Measurements from ENCODE around the gene C1QTNF8. TPM values are rescaled to one million over a fixed set of nuclear protein-coding genes. Genes with fewer than 3 reads are reported as not detected.

Gene C1QTNF8
- total and polyA plus RNA-seq, 2 of the 13 experiments (the other 11 are each of a cell fraction or from before 2014, with no cell fraction given): 0.09 TPM; not detected in 1

- TF ChIP-seq ZBTB2 (CRISPR knock-in tag; IDR thresholded peaks at IDR 0.05; ENCODE audit: low read depth): peak; percentile 65; the same call in 1 of the 2 replicates
- TF ChIP-seq NONO (IDR thresholded peaks at IDR 0.05): no peak
- TF ChIP-seq NONO (CRISPR knock-in tag; conservative IDR thresholded peaks at IDR 0.05): no peak
- TF ChIP-seq U2AF2 (IDR thresholded peaks at IDR 0.05; ENCODE audit: low read depth, low read length): no peak
- TF ChIP-seq ZZZ3 (CRISPR knock-in tag; IDR thresholded peaks at IDR 0.05; ENCODE audit: borderline replicate concordance): 0 out of 2 replicates have a peak, but pooled peaks have one; percentile 68
- peak; percentile 98 for TF ChIP-seq SAP130 (CRISPR knock-in tag; IDR thresholded peaks at IDR 0.05; ENCODE audit: low read depth)
- peak; percentile 89; the same call in 1 of the 2 replicates for TF ChIP-seq BATF2 (CRISPR knock-in tag; IDR thresholded peaks at IDR 0.05)
- TF ChIP-seq ZBTB49 (CRISPR knock-in tag; IDR thresholded peaks at IDR 0.05; ENCODE audit: borderline replicate concordance): peak; percentile 13; the same call in 1 of the 2 replicates
- peak; percentile 76; the same call in 1 of the 2 replicates for TF ChIP-seq ZSCAN9 (CRISPR knock-in tag; IDR thresholded peaks at IDR 0.05; ENCODE audit: borderline replicate concordance)
- peak; percentile 64 for TF ChIP-seq NFYC (CRISPR knock-in tag; IDR thresholded peaks at IDR 0.05)
- no peak for TF ChIP-seq ZNF180 (CRISPR knock-in tag; IDR thresholded peaks at IDR 0.05; ENCODE audit: borderline replicate concordance, low read depth)
- peak; percentile 95 for TF ChIP-seq ZSCAN21 (CRISPR knock-in tag; IDR thresholded peaks at IDR 0.05; ENCODE audit: borderline replicate concordance)
- TF ChIP-seq ZBTB44 (CRISPR knock-in tag; IDR thresholded peaks at IDR 0.05): peak; percentile 75; the same call in 1 of the 2 replicates
- TF ChIP-seq DDIT3 (CRISPR knock-in tag; IDR thresholded peaks at IDR 0.05): no peak
- TF ChIP-seq TBX3 (IDR thresholded peaks at IDR 0.05; ENCODE audit: borderline replicate concordance): peak; percentile 56; the same call in 1 of the 2 replicates
- peak; percentile 63; the same call in 1 of the 2 replicates for TF ChIP-seq ZNF841 (CRISPR knock-in tag; IDR thresholded peaks at IDR 0.05; ENCODE audit: borderline replicate concordance)
- peak; percentile 94 for TF ChIP-seq HNF4A (CRISPR knock-in tag; IDR thresholded peaks at IDR 0.05)
- peak; percentile 93 for TF ChIP-seq NR0B2 (CRISPR knock-in tag; IDR thresholded peaks at IDR 0.05)
- peak; percentile 91 for TF ChIP-seq SP5 (CRISPR knock-in tag; IDR thresholded peaks at IDR 0.05; ENCODE audit: borderline replicate concordance, low read depth)
- TF ChIP-seq ZBTB7B (CRISPR knock-in tag; IDR thresholded peaks at IDR 0.05): peak; percentile 92
- no peak for TF ChIP-seq MBNL3 (CRISPR knock-in tag; conservative IDR thresholded peaks at IDR 0.05)
- TF ChIP-seq ZNF720 (CRISPR knock-in tag; IDR thresholded peaks at IDR 0.05): peak; percentile 9; the same call in 1 of the 2 replicates
- peak; percentile 79 for TF ChIP-seq PHF20 (CRISPR knock-in tag; IDR thresholded peaks at IDR 0.05)
Measured at GRCh38 chr16:1082266-1082951, 13.6 kb downstream of the C1QTNF8 start (continued).
